Ecto neural progenitor cell (in vitro differentiated cells): ENCODE results near the gene VPS45.
"Not testable (repeated sequence)": the region's sequence is repeated elsewhere in the genome, so short reads cannot be mapped to it uniquely, and the experiment has no call there.

ENCODE experiments used
- DNase-seq: peaks from one replicate; pipeline ENCODE4 v3.0.0-alpha.2; 2018; ENCODE audit warnings: low spot score

VPS45 gene

DNA sequence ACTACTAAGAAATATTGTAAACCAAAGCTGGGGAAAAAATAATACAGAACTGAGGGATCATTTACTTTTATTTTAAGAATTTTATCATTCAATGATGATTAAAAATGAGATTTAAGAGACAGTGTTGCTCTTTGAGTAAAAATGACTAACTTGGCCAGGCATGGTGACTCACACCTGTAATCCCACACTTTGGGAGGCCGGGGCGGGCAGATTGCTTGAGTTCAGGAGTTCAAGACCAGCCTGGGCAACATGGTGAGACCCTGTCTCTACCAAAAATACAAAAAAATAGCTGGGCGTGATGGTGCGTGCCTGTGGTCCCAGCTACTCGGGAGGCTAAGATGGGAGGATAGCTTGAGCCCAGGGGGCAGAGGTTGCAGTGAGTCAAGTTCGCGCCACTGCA is 60.3 kb downstream of the VPS45 start:
- DNase-seq, result no peak

DNA sequence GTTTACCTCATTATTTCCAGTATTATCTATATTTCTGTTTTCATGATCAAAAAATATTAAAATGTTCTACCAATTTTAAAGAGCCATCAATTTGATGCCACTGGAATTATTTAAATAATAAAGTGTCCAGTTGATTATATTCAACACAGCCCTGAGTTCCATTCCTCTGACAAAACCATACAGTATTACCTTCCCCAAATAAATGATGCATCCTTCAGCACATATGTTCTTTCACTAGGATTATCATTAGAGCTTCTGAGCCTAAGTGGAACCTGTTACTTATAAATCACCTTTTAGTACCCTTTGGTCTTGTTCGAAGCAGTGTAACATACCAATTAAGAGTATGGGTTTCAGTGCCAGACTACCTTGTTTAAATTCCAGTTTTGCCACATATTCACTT is 64.8 kb downstream of the VPS45 start:
- DNase-seq, result no peak

DNA sequence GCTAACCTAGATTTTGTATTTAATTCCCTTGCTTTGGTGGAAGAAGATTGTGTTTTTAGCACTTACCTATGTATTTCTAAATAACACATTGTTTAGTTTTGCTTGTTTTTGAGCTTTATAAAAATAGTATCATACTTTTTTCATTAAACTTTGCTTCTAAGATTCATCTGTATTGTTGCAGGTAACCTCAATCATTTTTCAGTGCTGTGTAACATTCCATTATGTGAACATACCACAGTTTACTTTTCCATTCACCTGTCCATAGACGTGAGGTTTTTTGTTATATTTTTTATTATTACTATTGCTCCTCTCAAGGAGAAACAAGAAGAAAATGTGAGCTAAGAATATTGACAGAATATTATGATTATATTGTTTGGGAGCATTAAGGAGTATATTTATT is 67.0 kb downstream of the VPS45 start:
- no peak for DNase-seq

DNA sequence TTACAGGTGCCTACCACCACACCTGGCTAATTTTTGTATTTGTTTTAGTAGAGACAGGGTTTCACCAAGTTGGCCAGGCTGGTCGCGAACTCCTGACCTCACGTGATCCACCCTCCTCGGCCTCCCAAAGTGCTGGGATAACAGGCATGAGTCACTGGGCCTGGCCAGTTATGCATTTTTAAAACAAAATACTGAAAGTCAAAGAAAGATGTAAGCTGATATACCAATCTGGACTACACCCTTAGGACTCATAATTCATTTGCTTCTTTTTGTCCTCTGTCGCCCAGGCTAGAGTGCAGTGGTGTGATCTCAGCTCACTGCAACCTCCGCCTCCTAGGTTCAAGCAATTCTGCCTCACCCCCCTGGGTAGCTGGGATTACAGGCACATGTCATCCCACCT is 67.8 kb downstream of the VPS45 start:
- DNase-seq, result not testable (repeated sequence)

DNA sequence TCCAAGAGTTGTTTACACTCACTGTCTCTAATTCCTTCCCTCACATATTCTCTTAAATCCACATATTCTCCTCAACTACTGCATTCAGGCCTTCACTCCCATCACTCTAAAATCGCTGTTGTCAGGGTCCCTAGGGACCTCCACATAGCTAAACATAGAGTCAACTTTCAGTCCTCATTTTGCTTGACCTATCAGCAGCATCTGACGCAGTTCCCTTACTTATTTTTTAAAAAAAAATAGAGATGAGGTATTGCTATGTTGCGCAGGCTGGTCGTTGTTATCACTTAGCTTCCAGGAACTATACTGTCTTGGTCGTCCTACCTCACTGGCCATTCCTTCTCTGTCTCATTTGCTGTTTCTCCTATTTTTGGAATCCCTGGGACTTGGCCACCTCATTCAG is 70.5 kb downstream of the VPS45 start:
- DNase-seq, result no peak

DNA sequence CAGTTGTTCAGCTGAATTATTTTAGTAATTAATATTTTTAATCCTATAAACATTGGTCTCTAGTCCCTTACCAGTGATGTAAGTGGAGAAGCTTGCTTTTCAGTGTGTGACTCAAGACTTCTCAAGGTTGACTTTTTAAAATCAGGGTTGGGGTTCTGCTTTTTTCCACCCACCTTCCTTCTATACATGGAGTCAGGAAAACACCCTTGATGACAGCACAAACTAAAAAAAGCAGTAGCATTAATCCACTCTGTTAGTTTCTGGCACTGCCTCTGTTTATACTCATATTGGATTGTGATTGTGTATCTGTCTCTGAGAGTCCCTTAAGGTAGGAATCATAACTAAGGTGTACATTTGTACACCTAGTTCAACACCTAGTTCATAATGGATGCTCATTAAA is 73.9 kb downstream of the VPS45 start:
- DNase-seq, result no peak

DNA sequence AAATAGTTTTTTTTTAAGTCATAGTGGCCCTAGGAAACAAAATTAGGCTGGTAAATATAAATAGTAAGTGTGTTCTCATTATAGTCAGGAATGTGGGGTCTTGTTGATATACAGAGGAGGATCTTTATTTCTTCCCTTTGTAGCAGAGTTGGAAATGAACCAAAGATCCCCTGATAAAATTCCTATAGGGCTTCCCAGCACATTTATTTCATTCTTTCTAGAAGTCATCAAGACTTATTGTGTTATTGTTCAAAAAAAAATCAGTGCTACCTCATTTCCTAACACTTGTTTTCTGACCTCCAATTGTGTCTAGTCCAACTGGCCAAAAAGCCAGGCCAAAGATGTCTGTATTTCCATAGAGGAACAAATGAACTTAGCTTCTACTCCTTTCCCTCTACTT is 74.5 kb downstream of the VPS45 start:
- no peak for DNase-seq

DNA sequence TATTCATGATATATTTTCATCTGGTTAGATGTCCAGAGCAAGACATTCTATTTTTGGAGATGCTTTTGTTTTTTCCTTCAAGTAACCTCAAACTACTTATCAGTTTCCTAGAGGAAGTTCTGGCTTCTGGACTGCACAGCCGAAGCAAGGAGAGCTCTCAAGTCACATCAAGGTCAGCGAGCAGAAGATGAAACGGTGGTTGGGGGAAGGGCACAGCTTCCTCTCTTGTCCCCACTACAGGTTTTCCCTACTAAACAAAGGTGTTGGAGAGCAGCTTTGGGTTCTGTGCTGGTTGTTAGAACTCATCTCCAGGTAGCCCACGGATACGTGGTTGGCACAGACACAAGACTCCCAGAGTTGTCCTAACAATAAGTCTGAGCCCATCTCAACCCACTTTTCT is 77.0 kb downstream of the VPS45 start:
- no peak for DNase-seq

DNA sequence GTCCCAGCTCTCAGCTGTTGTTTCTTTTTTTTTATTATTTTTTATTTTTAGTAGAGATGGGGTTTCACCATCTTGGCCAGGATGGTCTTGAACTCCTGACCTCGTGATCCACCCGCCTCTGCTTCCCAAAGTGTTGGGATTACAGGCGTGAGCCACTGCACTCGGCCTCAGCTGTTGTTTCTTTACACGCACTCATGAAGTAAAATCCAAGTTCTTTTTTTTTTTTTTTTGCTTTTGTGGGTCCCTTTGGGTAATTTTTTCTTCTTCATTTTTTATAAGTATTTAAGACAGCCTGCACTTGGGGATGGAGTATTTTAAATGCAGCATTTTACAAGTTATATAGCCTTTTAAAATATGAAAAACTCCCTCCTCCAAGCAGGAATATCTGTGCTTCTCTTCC is 78.4 kb downstream of the VPS45 start:
- not testable (repeated sequence) for DNase-seq

DNA sequence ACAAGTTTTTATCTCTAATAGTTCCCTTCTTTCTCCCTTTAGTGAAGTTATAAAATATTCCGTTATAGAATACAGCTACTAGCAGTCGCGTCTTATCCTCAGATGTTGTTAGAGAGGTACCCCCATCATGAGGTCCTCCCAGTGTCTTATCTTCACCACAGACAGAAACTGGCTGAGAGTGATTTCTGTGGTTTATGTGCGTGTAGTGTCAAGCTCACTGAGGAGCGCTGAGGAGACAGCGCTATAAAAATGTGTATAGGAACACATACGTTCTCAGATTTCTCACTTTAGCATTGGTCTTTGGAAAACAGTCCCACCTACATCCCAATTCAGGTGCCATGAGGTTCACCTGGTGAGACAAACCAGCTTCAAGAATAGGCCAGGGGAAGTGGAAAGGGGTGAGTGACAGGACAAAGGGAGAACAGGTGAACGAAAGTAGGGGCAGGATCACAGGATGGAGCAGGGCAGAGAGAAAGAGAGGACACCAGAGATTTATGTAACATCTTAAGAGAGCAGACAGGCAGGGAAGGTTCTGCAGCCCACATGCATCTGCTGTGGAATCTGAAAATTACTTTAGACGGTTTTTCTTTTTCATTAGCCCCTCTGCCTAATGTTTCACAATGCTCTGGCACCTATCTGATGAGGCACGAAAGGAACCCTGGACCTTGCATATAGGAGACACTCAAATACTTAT is 79.4 kb downstream of the VPS45 start:
- no peak for DNase-seq

DNA sequence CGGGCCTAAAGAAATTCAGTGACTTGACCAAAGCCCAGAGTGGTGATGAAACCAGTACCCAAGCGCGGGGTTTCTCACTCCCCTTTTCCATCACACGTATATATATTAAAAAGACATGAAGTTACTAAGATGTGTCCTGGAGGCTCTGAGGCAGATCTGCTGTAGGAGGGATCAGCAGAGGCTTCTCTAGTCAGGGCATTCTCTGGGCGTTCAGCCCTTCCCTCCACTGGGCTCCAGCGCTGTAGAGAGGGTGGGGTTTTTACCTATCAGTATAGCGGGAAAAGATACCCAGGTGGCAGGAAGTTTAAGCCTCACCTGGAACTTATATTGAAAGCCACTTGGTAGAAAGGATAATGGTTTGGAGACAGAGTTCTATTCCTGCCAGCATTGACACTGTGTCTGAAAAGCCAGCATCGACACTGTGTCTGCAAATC is 81.3 kb downstream of the VPS45 start:
- no peak for DNase-seq

DNA sequence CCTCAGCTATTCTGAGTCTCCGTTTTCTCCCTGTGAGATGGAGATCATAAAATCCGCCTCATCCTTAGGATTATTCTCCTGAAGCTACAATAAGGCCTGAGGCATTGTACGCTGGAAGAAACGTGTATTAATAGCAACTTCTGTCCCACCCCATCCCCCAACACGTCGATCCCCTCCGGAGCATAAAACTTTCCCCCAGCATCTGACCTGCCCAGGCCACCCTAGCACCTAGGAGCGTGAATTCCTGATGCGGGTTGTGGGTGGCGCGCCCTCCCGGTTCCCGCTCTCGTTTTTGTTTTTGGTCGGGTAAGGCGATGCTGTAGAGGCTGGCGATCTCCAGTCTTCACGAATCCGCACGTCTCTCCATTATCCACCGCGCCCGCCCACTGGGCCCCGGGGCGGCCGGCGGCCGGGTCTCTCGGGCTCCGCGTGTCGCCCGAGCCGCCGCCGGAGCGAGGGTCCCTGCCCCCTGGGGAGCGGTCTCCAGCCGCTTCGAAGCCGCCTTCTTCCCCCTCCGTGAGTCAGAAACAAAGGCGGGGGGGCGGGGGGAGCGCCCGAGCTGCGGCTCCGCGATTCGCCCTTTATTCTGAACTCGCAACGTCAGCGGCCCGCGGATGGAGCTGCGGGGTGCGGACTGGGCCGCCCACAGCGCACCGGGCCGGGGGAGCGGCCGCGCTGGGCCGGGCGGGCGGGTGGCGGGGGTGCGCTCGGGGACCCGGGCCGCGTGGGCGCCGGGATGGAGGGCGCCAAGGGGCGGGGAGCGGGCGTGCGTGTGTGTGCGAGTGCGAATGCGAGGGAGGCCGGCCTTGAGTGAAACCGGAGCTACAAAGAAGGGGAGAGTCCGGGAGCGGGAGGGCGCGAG is 81.9 kb downstream of the VPS45 start, which contains the start of gene PLEKHO1:
PLEKHO1 (plus strand) TSS at position 646 of the 862 bp plus-strand sequence. CDS start 342 bp downstream, outside the sequence.
- DNase-seq, result peak; percentile 80

DNA sequence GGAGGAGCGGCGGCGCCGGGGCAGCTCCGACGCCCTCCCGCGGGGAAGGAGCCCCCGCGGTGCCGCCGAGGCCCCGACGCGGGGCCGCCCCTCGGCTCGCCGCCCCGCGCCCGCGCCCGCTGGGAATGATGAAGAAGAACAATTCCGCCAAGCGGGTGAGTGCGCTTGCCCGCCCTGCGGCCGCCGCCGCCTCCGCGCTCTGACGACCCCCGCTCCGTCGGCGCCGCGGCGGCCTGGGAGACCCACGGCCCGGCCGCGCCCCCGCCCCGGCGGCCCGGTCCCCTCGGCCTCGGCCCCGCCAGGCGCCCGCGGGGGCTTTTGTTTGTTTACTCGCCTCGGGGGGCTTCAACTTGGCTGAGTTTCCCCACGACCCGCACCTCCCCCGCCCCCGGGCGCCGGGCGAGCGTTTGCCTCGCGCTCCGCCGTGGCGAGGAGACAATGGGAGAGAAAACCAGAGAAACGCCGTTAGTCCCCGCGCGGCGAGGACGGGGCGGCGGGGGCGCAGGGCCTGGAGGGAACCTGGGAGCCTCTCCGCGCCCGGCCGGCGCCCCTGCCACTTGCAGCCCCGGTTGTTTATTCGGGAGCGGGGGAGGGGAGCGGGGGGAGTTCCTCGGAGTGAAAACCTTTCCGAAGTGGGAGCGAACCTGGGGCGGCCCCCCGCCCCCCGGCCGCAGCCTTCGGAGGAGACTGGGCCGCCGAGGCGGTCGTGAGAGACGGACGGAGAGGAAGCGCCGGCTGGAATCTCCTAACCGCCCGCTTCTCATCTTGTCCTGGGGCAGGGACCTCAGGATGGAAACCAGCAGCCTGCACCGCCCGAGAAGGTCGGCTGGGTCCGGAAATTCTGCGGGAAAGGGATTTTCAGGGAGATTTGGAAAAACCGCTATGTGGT is 82.8 kb downstream of the VPS45 start:
- DNase-seq, result no peak

DNA sequence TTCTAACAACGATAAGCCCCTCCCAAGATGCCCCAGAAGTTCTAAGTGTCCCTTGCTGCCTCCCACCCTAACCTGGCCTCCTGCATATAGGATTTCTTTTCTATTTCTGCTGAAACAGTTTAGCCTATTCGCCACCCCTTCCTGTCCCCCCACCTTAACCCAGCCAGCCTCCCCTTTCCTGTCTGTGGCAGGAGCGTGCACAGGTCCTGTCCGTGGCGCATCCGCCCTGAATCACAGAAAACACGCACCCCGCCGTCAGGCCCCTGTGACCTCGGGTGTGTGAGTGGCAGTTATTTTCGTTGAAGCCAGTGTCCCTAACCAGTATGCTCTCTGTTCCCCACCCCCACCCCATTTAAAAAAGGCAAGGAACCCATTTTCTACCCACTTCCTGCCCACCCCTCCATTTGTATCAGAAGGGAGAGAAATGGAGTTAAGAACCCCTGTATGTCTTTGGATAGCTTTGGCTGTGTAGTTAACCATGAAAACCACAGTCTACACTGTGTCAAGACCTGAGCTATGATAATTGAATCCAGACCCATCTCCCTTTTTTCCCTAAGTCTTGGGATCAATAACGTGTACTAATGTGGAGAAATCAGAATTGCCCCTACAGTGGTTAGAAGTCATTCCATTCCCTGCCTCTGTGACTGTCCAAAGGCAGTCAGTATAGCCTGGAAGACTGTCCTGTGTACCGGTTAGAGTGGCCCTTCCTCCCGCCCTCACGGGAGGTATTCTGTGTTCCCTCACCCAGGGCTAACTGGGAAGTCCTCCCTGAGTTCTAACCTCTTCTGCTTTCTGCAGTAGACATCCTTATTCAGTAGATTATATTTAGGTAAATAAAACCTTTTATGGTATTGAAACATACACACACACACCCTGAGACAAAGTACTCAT is 84.0 kb downstream of the VPS45 start:
- no peak for DNase-seq

DNA sequence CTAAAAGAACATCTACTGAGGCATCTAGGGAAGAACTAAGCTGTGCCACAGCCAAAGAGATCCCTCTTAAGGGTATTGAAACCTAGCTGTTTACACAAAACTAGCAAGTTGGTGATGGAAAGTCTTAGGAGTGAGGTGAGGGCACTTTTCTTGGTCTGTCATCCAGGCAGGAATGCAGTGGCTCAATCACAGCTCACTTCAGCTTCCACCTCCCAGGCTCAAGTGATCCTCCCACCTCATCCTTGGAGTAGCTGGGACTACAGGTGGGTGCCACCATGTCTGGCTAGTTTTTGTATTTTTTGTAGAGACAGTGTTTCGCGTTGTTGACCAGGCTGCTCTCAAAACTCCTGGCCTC is 84.6 kb downstream of the VPS45 start:
- DNase-seq, result no peak

DNA sequence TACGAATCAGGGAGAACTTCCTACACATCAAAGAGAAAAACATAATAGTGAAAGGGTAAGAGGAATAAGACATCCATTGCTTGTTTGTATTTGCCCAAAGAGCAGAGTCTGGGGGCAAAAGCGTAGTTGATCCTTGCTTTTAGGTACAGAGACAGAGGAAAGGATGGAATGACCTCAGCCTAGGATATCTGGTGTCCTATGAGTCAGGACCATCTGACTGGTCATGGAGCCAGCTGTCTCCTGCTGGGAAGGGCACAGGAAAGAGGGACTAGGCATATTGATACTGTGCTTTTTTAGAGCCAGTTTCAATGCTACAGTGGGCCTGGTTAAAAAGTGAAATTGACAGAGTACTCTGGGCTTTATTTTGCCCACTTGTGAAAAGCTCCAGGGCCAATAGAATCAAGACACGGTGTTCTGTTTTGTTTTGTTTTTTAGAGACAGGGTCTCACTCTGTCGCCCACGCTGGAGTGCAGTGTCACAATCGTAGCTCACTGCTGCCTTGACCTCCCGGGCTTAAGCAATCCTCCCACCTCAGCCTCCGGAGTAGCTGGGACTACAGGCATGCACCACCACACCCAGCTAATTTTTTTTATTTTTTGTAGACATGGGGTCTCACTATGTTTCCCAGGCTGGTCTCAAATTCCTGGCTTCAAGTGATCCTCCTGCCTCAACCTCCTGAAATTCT is 85.3 kb downstream of the VPS45 start:
- no peak for DNase-seq

DNA sequence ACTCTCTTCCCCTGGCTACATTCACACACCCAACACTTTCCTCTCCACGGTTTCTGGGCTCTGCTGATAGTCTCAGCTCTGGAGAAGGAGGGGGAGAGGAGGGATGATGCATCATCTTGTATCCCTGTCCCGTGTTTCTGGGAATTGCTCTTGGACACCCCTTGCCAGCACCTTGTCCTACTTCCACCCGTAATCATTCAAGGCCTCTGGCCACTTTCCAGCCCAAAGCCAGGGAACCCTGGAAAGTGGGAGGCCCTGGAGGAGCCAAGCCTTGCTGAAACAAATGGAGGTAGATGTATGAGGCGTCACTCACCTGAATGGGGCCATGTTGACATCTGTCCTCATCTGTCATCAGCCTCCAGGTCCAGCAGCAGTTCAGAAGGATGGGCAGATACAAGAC is 86.6 kb downstream of the VPS45 start:
- DNase-seq, result no peak

DNA sequence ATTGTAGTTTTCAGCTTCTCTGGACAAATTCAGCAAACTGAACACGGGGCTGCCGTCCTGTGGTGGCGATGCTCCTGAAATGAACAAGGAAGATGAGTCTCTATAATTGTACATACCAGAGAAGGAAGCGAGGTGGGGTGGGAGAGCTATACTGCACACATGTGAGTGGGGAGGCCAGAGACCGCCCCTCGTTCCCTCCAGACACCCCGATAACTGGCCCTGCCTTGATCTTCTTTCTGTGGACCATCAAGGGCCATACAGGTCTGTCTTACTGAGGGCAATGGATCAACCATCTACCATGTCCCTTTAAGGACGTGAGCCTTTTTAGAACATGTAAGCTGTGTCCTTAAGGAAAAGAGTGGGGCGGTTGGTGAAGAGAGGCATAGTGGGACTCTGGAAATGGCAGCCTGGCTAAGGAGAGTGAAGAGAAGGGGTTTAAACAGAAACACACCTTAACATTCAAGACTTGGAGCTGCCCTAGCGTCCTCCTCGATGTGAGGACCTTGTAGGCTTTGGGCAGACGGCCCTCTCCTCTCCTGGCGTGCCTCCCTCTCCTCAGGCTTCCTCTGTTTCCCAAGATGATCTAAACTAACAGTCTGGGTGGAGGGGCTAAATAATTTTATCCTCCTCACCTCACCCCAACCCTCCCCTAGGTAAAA is 88.0 kb downstream of the VPS45 start:
- DNase-seq, result no peak

DNA sequence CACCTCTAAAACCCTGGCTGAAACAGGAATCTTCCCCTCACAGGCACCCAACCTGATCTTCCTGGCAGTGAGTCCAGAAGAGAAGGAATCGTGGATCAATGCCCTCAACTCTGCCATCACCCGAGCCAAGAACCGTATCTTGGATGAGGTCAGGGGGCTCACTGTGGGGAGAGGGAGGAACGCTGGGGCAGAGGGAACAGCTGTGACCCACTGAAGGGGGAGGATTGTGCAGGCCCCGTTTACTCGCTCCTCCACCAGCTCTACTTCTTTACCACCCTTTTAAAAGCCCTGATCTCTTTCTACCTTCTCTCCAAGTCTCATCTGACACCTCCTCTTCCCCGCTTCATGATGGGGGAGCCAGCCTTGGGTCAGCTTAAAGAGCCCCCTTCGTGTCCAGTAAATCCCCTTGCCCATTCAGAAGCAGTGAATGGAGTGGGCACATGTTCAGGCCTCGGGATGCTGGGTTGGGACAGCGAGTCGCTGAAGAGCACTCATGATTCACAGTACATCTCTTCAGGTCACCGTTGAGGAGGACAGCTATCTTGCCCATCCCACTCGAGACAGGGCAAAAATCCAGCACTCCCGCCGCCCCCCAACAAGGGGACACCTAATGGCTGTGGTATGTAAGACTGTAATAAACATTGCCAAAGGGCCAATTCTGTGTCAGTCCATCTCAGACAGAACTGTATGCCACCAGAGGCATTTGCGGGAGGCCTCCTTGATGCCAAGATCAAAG is 89.5 kb downstream of the VPS45 start:
- DNase-seq, result no peak

DNA sequence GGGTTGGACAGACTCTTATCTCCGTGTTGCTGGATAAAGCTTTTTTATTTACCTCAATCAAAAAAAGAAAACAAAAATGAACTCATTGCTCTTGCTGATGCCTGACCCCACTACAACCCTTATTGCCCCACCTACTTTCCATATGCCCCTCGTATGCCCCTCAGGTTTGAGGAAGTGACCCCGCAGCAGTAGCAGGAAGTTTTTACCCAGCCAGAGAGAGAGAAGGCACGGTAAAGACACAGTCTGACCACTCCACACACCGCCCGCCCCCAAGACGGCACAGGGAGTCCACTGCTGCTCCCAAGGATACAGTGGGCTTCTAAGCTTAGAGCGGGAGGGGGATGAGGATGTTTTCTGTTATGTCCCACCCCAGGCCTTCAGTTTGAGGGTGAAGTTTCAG is 92.0 kb downstream of the VPS45 start:
- DNase-seq, result no peak
